SKM-1 treated with dmso at 0.1 percent for 144 hours (cell line): ENCODE measurements around the gene GDAP1L1.

Experiments
- DNase-seq: peaks from one replicate; lab custom pipeline; 2025; ENCODE audit not compliant: unreplicated experiment; lab: John Stamatoyannopoulos, UW

Gene GDAP1L1

GRCh38 chr20:44247131-44247571, at the start of gene GDAP1L1:
Gene GDAP1L1 (plus strand): TSS chr20:44247308. CDS start chr20:44247335, 27 bp downstream.
- DNase-seq: no peak

GRCh38 chr20:44198872-44199271, 48.2 kb upstream of the GDAP1L1 start:
- DNase-seq: no peak

- DNase-seq: no peak
These were observed 47.2 kb upstream of the GDAP1L1 start for GRCh38 chr20:44199877-44200276.

DNA sequence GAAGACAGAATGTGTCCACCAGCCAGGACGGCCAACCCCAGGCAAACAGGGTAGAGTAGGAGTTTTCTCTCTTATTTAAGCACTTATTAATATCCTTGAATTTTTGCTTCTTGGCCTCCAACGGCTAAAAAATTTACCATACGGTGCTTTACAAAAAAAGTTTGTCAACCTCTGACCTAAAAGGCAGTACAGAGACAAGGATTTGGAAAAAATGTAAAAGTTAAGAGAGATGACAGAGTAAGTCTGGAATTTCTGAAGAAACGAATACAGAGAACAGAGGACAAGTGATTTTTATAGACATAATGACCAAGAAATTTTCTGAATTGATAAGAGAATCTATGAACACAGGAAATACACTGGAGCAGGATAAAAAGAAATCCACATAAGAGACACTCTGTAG, 46.7 kb upstream of the GDAP1L1 start:
- DNase-seq: no peak

- DNase-seq: no peak
These were observed 46.1 kb upstream of the GDAP1L1 start for GRCh38 chr20:44200983-44201382.

- no peak for DNase-seq
These were observed 43.9 kb upstream of the GDAP1L1 start for GRCh38 chr20:44203161-44203560.

DNA sequence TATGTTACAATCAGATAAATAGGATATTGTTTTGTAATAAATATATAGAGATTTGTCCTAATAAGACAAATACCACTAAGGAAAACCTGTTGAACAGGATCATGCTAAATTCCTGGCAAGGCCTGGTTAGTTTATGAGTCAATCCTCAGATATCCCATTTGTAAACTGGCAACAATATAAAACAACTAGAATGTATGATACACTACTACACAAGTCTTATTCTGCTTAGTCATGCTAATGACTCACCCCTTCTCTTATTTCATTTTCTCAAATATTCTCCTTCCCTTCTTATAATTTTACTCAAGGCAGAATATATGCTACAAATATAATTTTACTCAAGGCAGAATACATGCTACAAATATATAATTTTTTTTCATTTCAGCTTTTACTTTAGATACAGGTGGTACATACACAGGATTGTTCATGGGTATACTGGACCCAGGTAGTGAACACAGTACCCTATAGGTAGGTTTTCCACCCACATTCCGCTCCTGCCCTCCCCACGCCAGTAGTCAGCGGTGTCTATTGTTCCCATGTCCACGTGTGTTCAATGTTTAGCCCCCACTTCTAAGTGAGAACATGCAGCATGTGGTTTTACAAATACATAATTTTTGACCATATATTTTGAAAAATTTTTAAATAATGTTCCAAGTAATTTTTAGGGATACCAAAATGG, 42.8 kb upstream of the GDAP1L1 start:
- DNase-seq: no peak

DNA sequence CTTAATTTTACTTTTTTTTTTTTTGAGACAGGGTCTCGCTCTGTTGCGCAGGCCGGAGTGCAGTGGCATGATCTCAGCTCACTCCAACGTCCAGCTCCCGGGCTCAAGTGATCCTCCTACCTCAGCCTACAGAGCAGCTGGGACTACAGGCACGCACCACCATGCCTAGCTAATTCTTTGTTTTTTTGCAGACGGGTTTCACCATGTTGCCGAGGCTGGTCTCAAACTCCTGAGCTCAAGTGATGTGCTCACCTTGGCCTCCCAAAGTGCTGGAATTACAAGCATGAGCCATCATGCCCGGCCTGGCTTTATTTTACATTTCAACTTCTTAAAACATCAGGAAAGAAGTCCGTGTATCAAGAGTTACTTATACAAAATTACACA, 42.3 kb upstream of the GDAP1L1 start:
- DNase-seq: no peak

DNA sequence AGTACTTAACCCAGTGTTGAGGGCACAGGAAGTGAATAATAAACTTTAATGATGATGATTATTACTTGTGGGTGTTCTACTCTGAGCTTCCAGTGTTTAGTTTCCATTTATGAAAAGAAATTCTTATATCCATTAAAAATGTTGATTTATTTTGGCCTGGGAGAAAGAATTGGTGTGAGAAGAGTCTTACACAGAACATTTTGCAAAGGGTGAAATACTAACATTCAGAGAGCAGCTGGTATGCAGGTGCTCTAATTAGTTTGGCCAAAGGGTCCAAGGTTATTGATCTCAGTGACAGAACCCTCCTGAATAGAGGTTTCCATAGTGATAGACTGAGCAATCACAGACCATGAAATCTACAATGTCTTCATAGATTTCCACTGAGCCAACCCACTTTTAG, 41.0 kb upstream of the GDAP1L1 start:
- DNase-seq: no peak

- no peak for DNase-seq
These were observed 39.9 kb upstream of the GDAP1L1 start for GRCh38 chr20:44207126-44207723.

GRCh38 chr20:44208165-44208564, 38.9 kb upstream of the GDAP1L1 start:
- no peak for DNase-seq

DNA sequence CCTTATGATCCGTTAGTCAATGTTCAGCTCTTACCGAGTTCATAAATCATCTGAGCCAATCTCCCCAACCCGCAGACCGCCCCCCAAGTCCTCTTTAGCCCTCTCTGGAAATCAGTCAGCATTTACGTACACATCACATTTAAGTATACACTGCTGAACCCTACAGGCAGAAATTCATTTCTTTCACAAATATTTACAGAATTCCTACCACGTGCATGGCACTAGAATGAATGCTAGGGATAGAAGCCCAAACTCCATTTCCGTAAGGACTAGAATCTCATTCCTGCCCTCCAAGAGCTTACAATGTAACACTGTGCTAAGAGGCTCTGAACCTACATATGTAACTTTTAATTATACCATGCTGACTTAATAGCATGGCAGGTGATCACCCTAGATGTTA, 38.3 kb upstream of the GDAP1L1 start:
- DNase-seq: no peak

GRCh38 chr20:44209686-44210405, 37.3 kb upstream of the GDAP1L1 start:
- peak; percentile 22 for DNase-seq

DNA sequence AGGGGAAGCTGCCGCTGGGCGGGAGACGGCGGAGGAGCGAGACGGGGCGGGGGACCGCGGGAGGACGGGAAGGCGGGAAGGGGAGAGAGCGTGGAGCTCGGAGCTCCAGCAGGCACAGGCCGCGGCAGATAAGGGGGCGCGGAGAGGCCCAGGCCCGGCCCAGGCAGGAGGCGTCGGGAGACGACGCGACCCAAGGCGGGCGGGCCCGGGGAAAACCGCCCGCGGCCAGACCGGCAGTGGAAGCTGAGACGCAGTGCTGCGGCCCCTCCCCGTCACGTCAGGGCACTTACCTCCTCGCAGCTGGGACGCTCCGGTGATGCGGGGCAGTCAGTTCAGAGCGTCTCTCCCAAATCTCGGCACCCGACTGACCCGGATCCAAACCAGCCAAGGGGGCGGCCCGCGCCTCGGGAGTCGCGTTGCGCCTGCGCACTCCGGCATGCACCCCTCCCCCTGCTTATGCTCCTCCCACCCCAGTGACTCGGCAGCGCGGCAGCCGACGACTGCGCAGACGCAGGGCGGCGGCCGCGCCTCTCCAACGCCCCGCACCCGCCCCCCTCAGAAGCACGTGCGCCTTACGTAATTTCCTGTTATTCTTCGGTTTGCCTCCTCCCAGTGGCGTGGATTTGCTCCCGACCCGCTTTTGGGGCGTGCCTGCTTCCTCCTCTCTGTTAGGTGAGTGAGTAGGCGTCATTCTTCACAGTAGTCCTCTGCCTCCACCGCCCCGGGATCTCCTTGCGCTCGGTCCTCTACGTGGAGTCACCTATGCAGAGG, 36.5 kb upstream of the GDAP1L1 start, which contains the start of gene OSER1:
Gene OSER1, minus strand, starts transcription at position 366 of the 771 bp plus-strand sequence. CDS start 3,814 bp downstream, outside the sequence.
- peak; percentile 95 for DNase-seq

GRCh38 chr20:44211177-44212039, 35.7 kb upstream of the GDAP1L1 start:
- DNase-seq: peak; percentile 9

GRCh38 chr20:44212792-44213191, 34.3 kb upstream of the GDAP1L1 start:
- no peak for DNase-seq

- DNase-seq: peak; percentile 73
These were observed 32.0 kb upstream of the GDAP1L1 start for GRCh38 chr20:44215125-44215524.

- DNase-seq: peak; percentile 62
These were observed 29.6 kb upstream of the GDAP1L1 start for GRCh38 chr20:44217342-44218092.

GRCh38 chr20:44218446-44218845, 28.7 kb upstream of the GDAP1L1 start:
- no peak for DNase-seq
